A549 (cell line): ENCODE measurements around the gene PPP2R5B. TPM values are rescaled to one million over a fixed set of nuclear protein-coding genes. Genes with fewer than 3 reads are reported as not detected.

ENCODE experiments used
- ATAC-seq, 2 experiments: fragments of 200-7000 bp in 1 of 2; fragments of >200 bp in 1 of 2; cut with Nextera tagmentation in 1 of 2; cut with Tn5 transposase in 1 of 2; 3 replicates each; pipeline versions ENCODE4 v1.8.0 to v1.9.1; 2018 to 2020; ENCODE audit warnings: mild to moderate bottlenecking in 1 of 2, moderate library complexity in 1 of 2
- CTCF ChIA-PET: fragments of 300-600 bp; sonication (Branson Sonifier 250); formaldehyde crosslinking; extraction: SDS; loops from one replicate; lab custom pipeline; 2021; ENCODE audit warnings: antibody characterized with exemption, inconsistent platforms; lab: Yijun Ruan, JAX
- POLR2A ChIA-PET: fragments of 350-600 bp; formaldehyde crosslinking; extraction: SDS; loops from one replicate; lab custom pipeline; 2021; ENCODE audit warnings: antibody characterized with exemption, inconsistent platforms; lab: Yijun Ruan, JAX
- DNase-seq, 2 experiments: peaks; one replicate each; pipeline versions ENCODE4 v3.0.0 to v3.0.0-alpha.2; 2011 to 2016; ENCODE audit warnings: low read depth in 1 of 2, low spot score in 1 of 2
- FAIRE-seq: peaks from 2 replicates; lab custom pipeline; 2011; peaks lifted over from hg19 to GRCh38; lab: Jason Lieb, UNC
- H3K27ac ChIP-seq, 2 experiments: fragments of >200 bp; sonication (Bioruptor Twin); formaldehyde crosslinking; 3 replicates each; pipeline ENCODE4 v1.5.1; 2016 to 2017
- H3K4me1 ChIP-seq: fragments of >200 bp; sonication (Bioruptor Twin); formaldehyde crosslinking; 3 replicates; pipeline ENCODE4 v1.6.1; 2016
- H3K4me2 ChIP-seq: fragments of >200 bp; sonication (Bioruptor Twin); formaldehyde crosslinking; 3 replicates; pipeline ENCODE4 v1.6.1; 2016
- H3K4me3 ChIP-seq: fragments of >200 bp; sonication (Bioruptor Twin); formaldehyde crosslinking; 3 replicates; pipeline ENCODE4 v1.5.1; 2016
- H3K9me3 ChIP-seq: fragments of >200 bp; sonication (Bioruptor Twin); formaldehyde crosslinking; 3 replicates; pipeline ENCODE4 v1.6.1; 2016
- BHLHE40 ChIP-seq: IDR thresholded peaks from 2 replicates; pipeline ENCODE4 v1.6.1; 2012; ENCODE audit warnings: low read depth, low read length, inconsistent platforms
- CTCF ChIP-seq: fragments of >200 bp; sonication (Bioruptor Twin); formaldehyde crosslinking; IDR thresholded peaks from 3 replicates; pipeline ENCODE4 v1.5.1; 2016
- ELK1 ChIP-seq: fragments of 150-350 bp; IDR thresholded peaks from 2 replicates; pipeline ENCODE4 v1.6.1; 2014; ENCODE audit warnings: low read depth, mild to moderate bottlenecking, low read length
- FOXS1 ChIP-seq: fragments of 250-450 bp; sonication (Bioruptor Pico); IDR thresholded peaks from 2 replicates; pipeline ENCODE4 v1.5.0; 2020; ENCODE audit warnings: mild to moderate bottlenecking, moderate library complexity
- GATA3 ChIP-seq: IDR thresholded peaks from 2 replicates; pipeline ENCODE4 v1.6.1; 2012; ENCODE audit warnings: borderline replicate concordance
- HOXB5 ChIP-seq: fragments of 250-450 bp; sonication (Bioruptor Pico); IDR thresholded peaks from 2 replicates; pipeline ENCODE4 v1.5.0; 2020; ENCODE audit warnings: mild to moderate bottlenecking, moderate library complexity
- KDM1A ChIP-seq: fragments of 200-600 bp; sonication (generic); IDR thresholded peaks from 2 replicates; pipeline ENCODE4 v1.6.1; 2016; ENCODE audit warnings: low read depth, mild to moderate bottlenecking
- MAX ChIP-seq: IDR thresholded peaks from 2 replicates; pipeline ENCODE4 v1.6.1; 2012
- PBX3 ChIP-seq: IDR thresholded peaks from 2 replicates; pipeline ENCODE4 v1.6.1; 2012
- PHF8 ChIP-seq: fragments of 200-600 bp; sonication (generic); IDR thresholded peaks from 2 replicates; pipeline ENCODE4 v1.6.1; 2016; ENCODE audit warnings: low read depth, mild to moderate bottlenecking, antibody characterized with exemption, moderate library complexity, borderline replicate concordance
- SMC3 ChIP-seq: fragments of >200 bp; sonication (Bioruptor Twin); formaldehyde crosslinking; IDR thresholded peaks from 3 replicates; pipeline ENCODE4 v1.6.1; 2018; ENCODE audit warnings: inconsistent platforms
- WGBS: methylation state at CpG from one replicate; pipeline ENCODE4 v1.1.6; 2017; ENCODE audit errors: missing lambda C conversion rate; 5-methylcytosine and 5-hydroxymethylcytosine counted together
- polyA plus RNA-seq, 4 experiments: library from polyadenylated mRNA; depleted of rRNA in 3 of 4; stranded (reverse); fragments of >200 nt; fragmentation: RNase III in 1 of 4; extraction: RNeasy Plus Mini Kit Qiagen cat#74134 plus additional on column Dnase treatment in 1 of 4; gene quantifications; 2 replicates in 3 of 4; 3 replicates in 1 of 4; pipeline ENCODE4 v1.2.3, GENCODE V29; 2011 to 2017
- TF ChIP-seq, protein P1 (sequence below): fragments of 200-600 bp; sonication (generic); IDR thresholded peaks from 2 replicates; pipeline ENCODE4 v1.6.1; 2016; ENCODE audit warnings: antibody characterized with exemption, mild to moderate bottlenecking, moderate library complexity

The PPP2R5B gene
- polyA plus RNA-seq, 2 of the 4 experiments (the other 2 are of a cell fraction): 5.7 to 6.9 TPM

GRCh38 chr11:64921384-64921783 is 3.1 kb upstream of the PPP2R5B start (continued):
- TF ChIP-seq PBX3: no peak
- no peak for TF ChIP-seq BHLHE40
- TF ChIP-seq KDM1A: no peak
- TF ChIP-seq MAX: no peak
- no peak for TF ChIP-seq ELK1

GRCh38 chr11:64923151-64923661 is 1.3 kb upstream of the PPP2R5B start:
- Histone ChIP-seq H3K9me3 (no peaks in the 10 kb centered on the region), H3K4me2 (peak overlapping the region; percentile 98; the same call in 2 of the 3 replicates), H3K4me3 (no peak overlapping the region), H3K4me1 (peaks cover 19% of the 10 kb centered on the region), H3K27ac (peak overlapping the region; percentile 93 to 96; a peak in 5 of 6 replicates)
- 77% methylated on average over 5 of the region's 11 CpGs for whole genome bisulfite sequencing
- FAIRE-seq (no peak), DNase-seq (no peak), ATAC-seq (no peak)
- ChIA-PET POLR2A (no interaction called here), CTCF (interaction anchor here (1.1 to 14.9 kb wide), 4 partner anchors 10 to 92 kb away, joined by 3 to 132 read pairs (median 6); partner anchors contain the start of gene BATF2)
- TF ChIP-seq GATA3: no peak

DNA sequence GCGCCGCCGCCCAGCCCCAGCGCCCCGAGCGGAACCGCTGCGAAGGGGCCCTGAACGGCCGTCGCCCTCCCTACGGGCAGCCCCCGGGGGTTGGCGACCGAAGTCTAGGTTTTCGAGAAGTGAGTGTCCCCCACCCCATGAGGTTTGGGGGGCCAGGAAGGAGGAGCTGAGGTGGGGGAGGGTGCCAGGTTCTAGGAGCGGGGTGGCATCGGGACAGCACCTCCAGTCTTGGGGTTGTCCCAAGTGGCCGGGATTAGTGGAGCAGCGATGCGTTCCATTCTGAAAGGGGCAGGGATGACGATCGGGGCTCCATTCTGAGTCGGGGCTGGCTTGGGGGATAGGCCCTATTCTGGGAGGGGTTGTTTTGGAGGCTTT is 408 bp downstream of the PPP2R5B start:
- TF ChIP-seq PHF8 (peak; percentile 41; the same call in 1 of the 2 replicates), CTCF (no peak), FOXS1 (no peak), GATA3 (no peak), SMC3 (no peak), BHLHE40 (no peak), HOXB5 (CRISPR knock-in tag) (no peak)
- TF ChIP-seq, protein P1, sequence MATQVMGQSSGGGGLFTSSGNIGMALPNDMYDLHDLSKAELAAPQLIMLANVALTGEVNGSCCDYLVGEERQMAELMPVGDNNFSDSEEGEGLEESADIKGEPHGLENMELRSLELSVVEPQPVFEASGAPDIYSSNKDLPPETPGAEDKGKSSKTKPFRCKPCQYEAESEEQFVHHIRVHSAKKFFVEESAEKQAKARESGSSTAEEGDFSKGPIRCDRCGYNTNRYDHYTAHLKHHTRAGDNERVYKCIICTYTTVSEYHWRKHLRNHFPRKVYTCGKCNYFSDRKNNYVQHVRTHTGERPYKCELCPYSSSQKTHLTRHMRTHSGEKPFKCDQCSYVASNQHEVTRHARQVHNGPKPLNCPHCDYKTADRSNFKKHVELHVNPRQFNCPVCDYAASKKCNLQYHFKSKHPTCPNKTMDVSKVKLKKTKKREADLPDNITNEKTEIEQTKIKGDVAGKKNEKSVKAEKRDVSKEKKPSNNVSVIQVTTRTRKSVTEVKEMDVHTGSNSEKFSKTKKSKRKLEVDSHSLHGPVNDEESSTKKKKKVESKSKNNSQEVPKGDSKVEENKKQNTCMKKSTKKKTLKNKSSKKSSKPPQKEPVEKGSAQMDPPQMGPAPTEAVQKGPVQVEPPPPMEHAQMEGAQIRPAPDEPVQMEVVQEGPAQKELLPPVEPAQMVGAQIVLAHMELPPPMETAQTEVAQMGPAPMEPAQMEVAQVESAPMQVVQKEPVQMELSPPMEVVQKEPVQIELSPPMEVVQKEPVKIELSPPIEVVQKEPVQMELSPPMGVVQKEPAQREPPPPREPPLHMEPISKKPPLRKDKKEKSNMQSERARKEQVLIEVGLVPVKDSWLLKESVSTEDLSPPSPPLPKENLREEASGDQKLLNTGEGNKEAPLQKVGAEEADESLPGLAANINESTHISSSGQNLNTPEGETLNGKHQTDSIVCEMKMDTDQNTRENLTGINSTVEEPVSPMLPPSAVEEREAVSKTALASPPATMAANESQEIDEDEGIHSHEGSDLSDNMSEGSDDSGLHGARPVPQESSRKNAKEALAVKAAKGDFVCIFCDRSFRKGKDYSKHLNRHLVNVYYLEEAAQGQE: no peak
- FAIRE-seq: no peak
- CTCF ChIA-PET: interaction anchor here (0.8 to 3.8 kb wide), 9 partner anchors 12 to 153 kb away, joined by 3 to 16 read pairs (median 4); partner anchors contain the start of gene BATF2

More for the DNA sequence above, 408 bp downstream of the PPP2R5B start:
- WGBS: 0% methylated on average over 8 of the region's 24 CpGs
- POLR2A ChIA-PET: interaction anchor here (1.5 kb wide), 1 partner anchor 82 kb away, joined by 5 read pairs; no protein-coding TSS in a partner anchor
- ATAC-seq: peak; percentile 44 to 54; a peak in 5 of 6 replicates
- Histone ChIP-seq H3K4me3 (peak overlapping the region; percentile 71), H3K27ac (peak overlapping the region; percentile 93 to 96), H3K4me1 (peaks cover 14% of the 10 kb centered on the region), H3K9me3 (no peaks in the 10 kb centered on the region), H3K4me2 (peak overlapping the region; percentile 98)
- peak in 1 of 2 experiments; percentile 51 for DNase-seq
